ENCODE measurements around the gene SLC17A5. TPM values are rescaled to one million over a fixed set of nuclear protein-coding genes. Genes with fewer than 3 reads are reported as not detected.

SLC17A5 gene
- total RNA-seq, 1 donor = 46.6 TPM

- TF ChIP-seq, protein P1, sequence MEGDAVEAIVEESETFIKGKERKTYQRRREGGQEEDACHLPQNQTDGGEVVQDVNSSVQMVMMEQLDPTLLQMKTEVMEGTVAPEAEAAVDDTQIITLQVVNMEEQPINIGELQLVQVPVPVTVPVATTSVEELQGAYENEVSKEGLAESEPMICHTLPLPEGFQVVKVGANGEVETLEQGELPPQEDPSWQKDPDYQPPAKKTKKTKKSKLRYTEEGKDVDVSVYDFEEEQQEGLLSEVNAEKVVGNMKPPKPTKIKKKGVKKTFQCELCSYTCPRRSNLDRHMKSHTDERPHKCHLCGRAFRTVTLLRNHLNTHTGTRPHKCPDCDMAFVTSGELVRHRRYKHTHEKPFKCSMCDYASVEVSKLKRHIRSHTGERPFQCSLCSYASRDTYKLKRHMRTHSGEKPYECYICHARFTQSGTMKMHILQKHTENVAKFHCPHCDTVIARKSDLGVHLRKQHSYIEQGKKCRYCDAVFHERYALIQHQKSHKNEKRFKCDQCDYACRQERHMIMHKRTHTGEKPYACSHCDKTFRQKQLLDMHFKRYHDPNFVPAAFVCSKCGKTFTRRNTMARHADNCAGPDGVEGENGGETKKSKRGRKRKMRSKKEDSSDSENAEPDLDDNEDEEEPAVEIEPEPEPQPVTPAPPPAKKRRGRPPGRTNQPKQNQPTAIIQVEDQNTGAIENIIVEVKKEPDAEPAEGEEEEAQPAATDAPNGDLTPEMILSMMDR (IDR thresholded peaks at IDR 0.05; ENCODE audit: insufficient read depth, low read depth, low read length) = no peak
- no peak for DNase-seq (ENCODE audit: low read depth)
- no peak overlapping the region for H3K4me3 ChIP-seq (ENCODE audit: low read depth, low read length)
Measured at GRCh38 chr6:73679009-73679408, 25.2 kb upstream of the SLC17A5 start.

DNA sequence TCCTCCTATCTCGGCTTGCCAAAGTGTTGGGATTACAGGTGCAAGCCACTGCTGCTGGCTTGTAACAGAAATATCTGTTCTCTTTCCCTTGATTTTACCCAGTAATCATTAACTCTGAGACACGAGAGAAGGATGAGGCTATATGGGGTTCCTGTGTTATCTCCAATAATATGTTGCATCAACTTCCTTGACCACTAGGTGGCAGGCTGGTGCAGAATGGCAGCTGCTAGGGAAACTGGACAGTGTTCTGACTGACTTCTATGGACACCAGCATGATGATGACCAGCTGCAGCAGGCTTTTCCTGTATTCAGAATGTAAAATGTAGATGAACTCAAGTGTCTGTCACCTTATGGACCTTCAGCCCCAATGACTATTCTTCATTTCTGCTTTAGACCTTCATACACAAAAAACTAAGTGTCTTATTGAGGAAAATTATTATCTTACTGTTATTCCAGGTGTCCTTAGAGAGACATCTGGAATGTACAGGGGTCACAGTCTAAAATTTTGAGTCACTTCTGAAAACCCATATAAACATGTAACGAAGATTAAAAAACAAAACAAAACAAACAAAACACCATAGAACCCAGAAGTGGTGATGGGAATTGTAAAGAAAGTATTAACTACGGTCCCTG is 21.8 kb upstream of the SLC17A5 start:
- TF ChIP-seq, protein P1 (IDR thresholded peaks at IDR 0.05; ENCODE audit: insufficient read depth, low read depth, low read length) = peak; percentile 91
- no peak overlapping the region for H3K4me3 ChIP-seq (ENCODE audit: low read depth, low read length)
- peak; percentile 78 for DNase-seq (ENCODE audit: low read depth)

DNA sequence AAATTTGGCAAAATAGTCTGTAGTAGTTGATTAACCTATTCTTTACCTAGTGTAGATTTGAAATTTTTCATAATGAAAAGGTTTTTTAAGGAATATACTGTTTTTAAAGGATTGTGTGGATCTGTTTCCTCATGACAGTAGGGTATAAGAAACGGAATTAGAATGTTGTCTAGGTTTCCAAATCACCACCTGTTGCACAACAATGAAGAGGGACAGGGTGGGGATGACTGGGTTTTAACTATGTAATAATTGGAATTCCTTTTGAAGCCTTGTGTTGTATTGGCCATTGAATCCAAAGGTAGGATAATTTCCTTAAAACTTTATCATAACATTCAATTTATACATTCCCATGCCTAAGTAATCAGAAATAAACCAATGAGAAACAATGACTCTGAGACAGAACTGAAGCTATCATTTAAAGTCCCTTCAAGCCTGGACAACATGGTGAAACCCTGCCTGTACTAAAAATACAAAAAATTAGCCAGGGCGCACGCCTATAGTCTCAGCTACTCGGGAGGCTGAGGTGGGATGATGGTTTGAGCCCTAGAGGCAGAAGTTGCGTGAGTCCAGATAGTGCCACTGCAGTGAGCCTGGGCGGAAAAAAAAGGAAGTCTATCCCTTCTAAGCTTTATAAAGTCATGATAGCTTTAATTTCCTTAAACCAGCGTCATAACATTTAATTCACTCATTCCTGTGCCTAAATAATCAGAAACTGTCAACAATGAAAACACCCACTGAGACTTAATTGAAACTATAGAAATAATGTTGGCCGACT is 18.3 kb upstream of the SLC17A5 start:
- H3K4me3 ChIP-seq (ENCODE audit: low read depth, low read length) = no peak overlapping the region
- no peak for DNase-seq (ENCODE audit: low read depth)
- TF ChIP-seq, protein P1 (IDR thresholded peaks at IDR 0.05; ENCODE audit: insufficient read depth, low read depth, low read length) = no peak

DNA sequence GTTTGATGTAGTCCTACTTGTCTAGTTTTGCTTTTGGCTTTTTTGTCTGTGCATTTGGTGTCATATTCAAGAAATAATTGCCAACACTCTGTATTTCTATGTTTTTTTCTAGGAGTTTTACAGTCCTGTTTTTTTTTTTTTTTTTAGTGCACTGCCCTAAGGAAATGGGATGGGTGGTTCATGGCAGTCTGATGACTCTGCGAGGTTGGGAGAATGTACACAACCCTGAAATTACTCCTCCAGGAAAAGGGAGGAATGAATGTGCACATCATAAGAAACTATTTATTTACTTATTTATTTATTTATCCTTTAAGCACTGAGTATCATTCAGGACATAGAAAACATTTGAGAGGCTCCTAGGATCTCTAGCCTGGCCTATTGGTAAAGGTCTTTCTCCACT is 15.2 kb upstream of the SLC17A5 start:
- no peak overlapping the region for H3K4me3 ChIP-seq (ENCODE audit: low read depth, low read length)
- no peak for DNase-seq (ENCODE audit: low read depth)
- TF ChIP-seq, protein P1 (IDR thresholded peaks at IDR 0.05; ENCODE audit: insufficient read depth, low read depth, low read length) = no peak

- no peak overlapping the region for H3K4me3 ChIP-seq (ENCODE audit: low read depth, low read length)
- DNase-seq (ENCODE audit: low read depth) = no peak
- TF ChIP-seq, protein P1 (IDR thresholded peaks at IDR 0.05; ENCODE audit: insufficient read depth, low read depth, low read length) = no peak
Measured at GRCh38 chr6:73667798-73668197, 14.0 kb upstream of the SLC17A5 start.

- DNase-seq (ENCODE audit: low read depth) = no peak
- no peak overlapping the region for H3K4me3 ChIP-seq (ENCODE audit: low read depth, low read length)
- TF ChIP-seq, protein P1 (IDR thresholded peaks at IDR 0.05; ENCODE audit: insufficient read depth, low read depth, low read length) = no peak
Measured at GRCh38 chr6:73666393-73666792, 12.6 kb upstream of the SLC17A5 start.
